Fibroblast of gingiva (primary cell): ENCODE results near the gene OGFOD3.
A peak's percentile ranks its signal among the peaks of the same experiment; 100 is the strongest.

Experiments
- DNase-seq: peaks from one replicate; pipeline ENCODE4 v3.0.0-alpha.2; 2011; ENCODE audit warnings: low read depth

OGFOD3 gene

DNA sequence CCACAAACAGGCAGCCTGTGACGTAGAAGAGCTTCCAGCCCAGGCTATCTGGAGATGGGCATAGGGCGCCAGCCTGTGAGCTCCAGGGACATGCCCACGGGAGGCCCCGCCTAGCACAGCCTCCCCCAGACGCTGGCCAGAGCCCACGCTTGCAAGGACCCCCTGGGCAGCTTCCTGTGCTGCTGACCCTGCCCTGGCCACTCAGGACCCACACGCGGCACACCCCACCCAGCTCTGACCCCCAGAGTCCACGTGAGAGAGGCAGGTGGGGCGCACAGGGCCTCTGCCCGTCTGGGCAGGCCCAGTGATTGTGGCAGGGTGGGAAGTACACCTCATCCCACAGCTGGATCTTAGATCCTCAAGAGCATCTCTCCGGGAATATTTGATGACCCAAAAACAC, 28.3 kb upstream of the OGFOD3 start:
- no peak for DNase-seq

- no peak for DNase-seq
These were observed 27.7 kb upstream of the OGFOD3 start for GRCh38 chr17:82446124-82446523.

GRCh38 chr17:82445542-82445941, 27.2 kb upstream of the OGFOD3 start:
- no peak for DNase-seq

DNA sequence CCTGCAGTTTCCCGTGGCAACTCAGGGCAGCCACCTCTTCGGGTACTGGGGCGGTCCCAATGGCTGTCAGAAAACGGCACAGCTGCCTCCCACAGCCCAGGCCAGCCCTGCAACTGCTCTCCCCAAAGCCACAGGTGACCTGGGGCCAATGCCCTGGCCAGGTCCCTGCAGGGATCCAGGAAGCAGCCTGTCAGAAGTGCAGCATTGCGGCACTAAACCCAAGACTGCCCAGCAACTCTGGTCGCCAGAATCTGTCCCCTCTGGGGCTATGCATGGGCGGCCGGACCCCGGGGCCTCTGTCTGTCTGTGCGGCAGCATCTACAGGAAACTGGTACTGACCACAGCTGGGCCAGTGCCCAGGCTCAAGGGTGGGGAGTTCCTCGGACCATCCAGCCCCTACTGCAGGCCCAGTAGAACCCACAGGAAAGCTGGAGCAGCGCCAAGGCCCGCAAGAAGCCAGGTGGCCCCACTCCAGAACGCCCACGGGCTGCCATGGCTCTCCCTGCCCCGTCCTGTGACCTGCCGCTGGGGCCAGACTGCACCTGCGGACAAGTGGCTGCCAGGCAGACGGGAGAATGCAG, 26.6 kb upstream of the OGFOD3 start:
- no peak for DNase-seq

- no peak for DNase-seq
These were observed 26.0 kb upstream of the OGFOD3 start for GRCh38 chr17:82444284-82444893.

DNA sequence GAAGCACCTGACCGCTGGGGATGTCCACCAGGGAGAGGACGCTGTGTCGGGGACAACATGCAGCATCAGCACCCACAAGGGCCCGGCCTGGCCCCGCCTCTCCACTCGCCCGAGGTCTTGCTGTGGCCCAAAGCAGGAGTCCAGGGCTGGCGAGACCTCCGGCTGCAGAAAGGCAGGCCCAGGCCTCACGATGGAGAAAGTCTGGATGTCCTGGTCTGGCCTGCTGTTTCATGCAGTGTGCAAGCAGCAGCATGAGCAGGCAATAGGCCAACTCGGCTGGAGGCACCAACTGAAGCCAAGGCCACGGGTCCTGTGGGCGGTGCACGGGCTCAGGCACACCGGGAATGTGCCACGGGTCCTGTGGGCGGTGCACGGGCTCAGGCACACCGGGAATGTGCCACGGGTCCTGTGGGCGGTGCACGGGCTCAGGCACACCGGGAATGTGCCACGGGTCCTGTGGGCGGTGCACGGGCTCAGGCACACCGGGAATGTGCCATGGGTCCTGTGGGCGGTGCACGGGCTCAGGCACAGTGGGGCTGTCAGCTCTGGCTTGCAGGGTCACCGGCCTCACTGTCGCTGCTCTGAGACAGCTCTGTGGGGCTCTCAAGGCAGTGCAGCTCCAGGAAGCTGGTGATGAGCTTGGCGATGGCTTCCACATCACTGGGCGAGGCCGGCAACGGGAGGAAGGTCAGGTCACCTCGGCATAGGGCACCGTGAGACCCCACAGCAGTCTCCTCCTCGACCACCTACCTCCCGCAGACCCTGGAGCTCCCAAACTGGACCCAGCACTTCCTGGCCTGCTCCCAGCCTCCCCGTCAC, 25.3 kb upstream of the OGFOD3 start:
- DNase-seq, result peak; percentile 29

DNA sequence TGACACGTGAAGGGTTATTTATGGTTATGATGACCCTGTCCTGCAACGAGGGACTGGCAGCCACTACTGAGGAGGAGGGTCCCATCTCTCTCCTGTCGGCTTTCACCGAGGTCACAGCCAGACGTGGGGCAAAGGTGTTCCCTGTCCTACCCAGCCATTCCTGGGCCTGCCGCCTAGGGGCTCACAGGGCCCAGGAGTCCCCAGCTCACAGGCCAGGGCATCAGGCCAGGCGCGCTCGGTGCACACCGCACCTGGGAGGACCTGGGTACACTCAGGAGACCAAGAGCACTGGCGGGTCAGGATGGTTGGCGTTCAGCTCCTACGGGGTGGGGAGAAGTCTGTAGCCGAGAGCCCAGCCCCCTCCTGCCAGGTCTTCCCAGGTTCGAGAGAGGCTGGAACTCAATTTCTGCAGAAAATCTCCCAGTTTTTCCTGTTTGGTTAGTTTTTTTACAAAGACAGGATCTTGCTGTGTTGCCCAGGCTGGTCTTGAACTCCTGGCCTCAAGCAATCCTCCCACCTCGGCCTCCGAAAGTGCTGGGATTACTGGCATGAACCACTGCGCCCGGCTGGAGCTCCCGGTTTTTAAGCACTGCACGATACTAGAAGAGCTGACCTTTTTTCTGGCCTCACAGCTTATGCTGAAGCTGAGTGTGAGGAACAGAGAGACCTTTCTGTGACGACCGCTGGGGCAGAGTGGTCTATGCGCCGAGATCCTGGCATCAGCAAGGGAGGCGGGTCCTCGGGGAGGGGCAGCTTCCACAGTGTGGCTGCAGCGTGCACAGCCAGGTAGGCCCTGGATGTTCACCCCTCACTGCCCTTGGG, 24.5 kb upstream of the OGFOD3 start:
- no peak for DNase-seq

- DNase-seq, result no peak
These were observed 23.5 kb upstream of the OGFOD3 start for GRCh38 chr17:82441691-82442487.

- DNase-seq, result no peak
These were observed 22.7 kb upstream of the OGFOD3 start for GRCh38 chr17:82440991-82441627.

- DNase-seq, result no peak
These were observed 22.1 kb upstream of the OGFOD3 start for GRCh38 chr17:82440469-82440981.

- no peak for DNase-seq
These were observed 21.5 kb upstream of the OGFOD3 start for GRCh38 chr17:82439829-82440365.

DNA sequence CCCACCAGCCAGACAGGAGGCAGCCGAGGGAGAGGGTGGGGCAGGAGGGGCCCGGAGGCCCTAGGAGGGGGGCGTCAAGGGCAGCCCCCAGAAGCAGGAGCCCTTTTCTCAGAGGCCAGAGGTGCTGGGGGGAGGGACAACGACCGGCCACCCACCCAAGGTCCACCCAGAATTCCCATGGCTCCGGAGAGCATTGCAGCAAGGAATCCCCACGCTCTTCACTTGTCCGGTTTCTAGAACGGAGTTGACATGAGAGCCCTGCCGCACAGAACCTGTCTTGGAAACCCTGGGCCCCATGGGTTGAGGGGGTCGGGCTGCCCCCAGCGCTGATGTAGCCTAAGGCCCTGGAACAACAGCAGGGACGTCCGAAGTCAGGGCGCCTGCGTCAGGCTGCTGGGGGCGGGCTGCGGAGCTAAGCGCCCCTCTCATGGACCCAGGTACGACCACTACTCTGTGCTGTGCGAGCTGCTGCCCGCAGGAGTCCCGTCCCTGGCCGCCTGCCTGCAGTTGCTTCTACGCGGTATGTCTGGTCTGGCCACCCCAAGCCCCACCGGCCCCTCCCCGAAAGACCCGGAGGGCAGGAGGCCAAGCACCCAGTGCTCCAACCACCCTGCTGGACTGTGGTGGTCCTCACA, 20.9 kb upstream of the OGFOD3 start:
- no peak for DNase-seq

GRCh38 chr17:82438401-82439193, 20.2 kb upstream of the OGFOD3 start:
- DNase-seq, result no peak

DNA sequence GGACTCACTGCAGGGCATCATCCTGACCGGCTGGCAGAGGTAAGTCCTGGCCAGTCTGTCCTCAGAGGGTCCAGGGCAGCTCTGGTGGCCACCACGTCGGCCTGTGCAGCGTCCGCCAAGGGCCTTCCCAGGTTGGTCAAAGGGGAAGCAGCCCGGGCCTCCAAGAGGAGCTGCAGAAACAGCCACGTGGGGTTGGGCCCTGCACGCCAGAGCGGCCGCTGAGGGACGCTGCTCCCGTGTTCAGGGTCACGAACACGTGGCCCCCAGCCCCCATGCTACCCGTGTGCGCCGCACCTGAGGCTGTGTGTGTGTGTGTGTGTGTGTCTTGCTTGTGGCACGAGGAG, 18.9 kb upstream of the OGFOD3 start:
- DNase-seq, result no peak

- DNase-seq, result no peak
These were observed 18.4 kb upstream of the OGFOD3 start for GRCh38 chr17:82436601-82437324.

- no peak for DNase-seq
These were observed 17.5 kb upstream of the OGFOD3 start for GRCh38 chr17:82435601-82436583.

- no peak for DNase-seq
These were observed 16.7 kb upstream of the OGFOD3 start for GRCh38 chr17:82435103-82435502.

DNA sequence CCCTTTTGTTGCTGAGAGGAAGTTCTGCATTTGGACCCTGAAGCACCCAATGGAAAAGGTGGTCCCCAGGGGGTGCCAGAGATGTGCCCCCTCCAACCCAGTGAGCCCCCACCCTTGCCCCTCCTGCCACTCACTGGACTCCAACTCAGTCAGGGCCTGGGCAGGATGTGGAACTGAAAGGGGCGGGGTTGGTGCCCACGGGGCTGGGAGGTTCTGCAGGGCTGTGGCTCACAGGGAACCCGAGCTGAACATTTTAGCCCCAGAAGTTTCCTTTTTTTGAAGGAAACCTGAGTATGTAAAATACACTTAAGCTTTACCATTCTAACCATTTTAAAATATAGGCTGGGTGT, 15.8 kb upstream of the OGFOD3 start:
- no peak for DNase-seq
